GM19043 (cell line): ENCODE results near the gene QDPR.
"Not testable (repeated sequence)": the region's sequence is repeated elsewhere in the genome, so short reads cannot be mapped to it uniquely, and the experiment has no call there.

Experiments
- ATAC-seq: cut with Tn5 transposase; IDR thresholded peaks from one replicate; pipeline ENCODE4 v1.9.1; 2021; ENCODE audit warnings: low read depth; ENCODE audit not compliant: unreplicated experiment

QDPR gene

GRCh38 chr4:17511950-17512795, at the start of gene QDPR:
TSS of gene QDPR (minus strand) at chr4:17512090. CDS start at chr4:17512054, 36 bp downstream.
- peak; percentile 93 for ATAC-seq

GRCh38 chr4:17561195-17561909, 49.5 kb upstream of the QDPR start:
- ATAC-seq, result no peak

GRCh38 chr4:17560065-17560673, 48.3 kb upstream of the QDPR start:
- ATAC-seq, result no peak

- no peak for ATAC-seq
These were observed 47.8 kb upstream of the QDPR start for GRCh38 chr4:17559709-17560048.

GRCh38 chr4:17558941-17559708, 47.2 kb upstream of the QDPR start:
- ATAC-seq, result no peak

- no peak for ATAC-seq
These were observed 46.0 kb upstream of the QDPR start for GRCh38 chr4:17557880-17558279.

- no peak for ATAC-seq
These were observed 44.6 kb upstream of the QDPR start for GRCh38 chr4:17556498-17556897.

GRCh38 chr4:17554568-17554967, 42.7 kb upstream of the QDPR start:
- ATAC-seq, result no peak

- no peak for ATAC-seq
These were observed 40.5 kb upstream of the QDPR start for GRCh38 chr4:17552427-17552826.

GRCh38 chr4:17550549-17550948, 38.7 kb upstream of the QDPR start:
- no peak for ATAC-seq

- no peak for ATAC-seq
These were observed 34.8 kb upstream of the QDPR start for GRCh38 chr4:17546678-17547077.

- no peak for ATAC-seq
These were observed 34.3 kb upstream of the QDPR start for GRCh38 chr4:17546222-17546621.

- no peak for ATAC-seq
These were observed 33.7 kb upstream of the QDPR start for GRCh38 chr4:17545374-17546140.

- no peak for ATAC-seq
These were observed 32.9 kb upstream of the QDPR start for GRCh38 chr4:17544831-17545234.

- ATAC-seq, result no peak
These were observed 32.3 kb upstream of the QDPR start for GRCh38 chr4:17544205-17544604.

- ATAC-seq, result not testable (repeated sequence)
These were observed 25.2 kb upstream of the QDPR start for GRCh38 chr4:17537060-17537459.

- ATAC-seq, result no peak
These were observed 24.0 kb upstream of the QDPR start for GRCh38 chr4:17535906-17536305.

GRCh38 chr4:17535242-17535641, 23.4 kb upstream of the QDPR start:
- no peak for ATAC-seq

- ATAC-seq, result no peak
These were observed 22.8 kb upstream of the QDPR start for GRCh38 chr4:17534705-17535104.
